Subcutaneous adipose tissue (tissue), 4 donors: ENCODE measurements around the gene DNAAF5. TPM values are rescaled to one million over a fixed set of nuclear protein-coding genes. Genes with fewer than 3 reads are reported as not detected.

Experiments used
- CTCF ChIP-seq: fragments of 450-650 bp; IDR thresholded peaks from one replicate; pipeline ENCODE4 v1.5.1; 2016; ENCODE audit warnings: low read depth, mild to moderate bottlenecking, control low read depth, antibody characterized with exemption, moderate library complexity
- total RNA-seq, 4 donors: library from RNA; depleted of rRNA; stranded (reverse); fragments of >200 nt; gene quantifications; one replicate each; pipeline ENCODE4 v1.1.0, GENCODE V29; 2016

DNAAF5 gene
- total RNA-seq, 4 donors from 2014 or later, result 11.2 to 19.4 (median 12.8) TPM

- TF ChIP-seq CTCF, result no peak
These were observed 78.8 kb downstream of the DNAAF5 start for GRCh38 chr7:805261-805660.

GRCh38 chr7:815284-816216 lies 89.1 kb downstream of the DNAAF5 start:
- no peak for TF ChIP-seq CTCF

- no peak for TF ChIP-seq CTCF
These were observed 89.8 kb downstream of the DNAAF5 start for GRCh38 chr7:816300-816750.

- no peak for TF ChIP-seq CTCF
These were observed 90.5 kb downstream of the DNAAF5 start for GRCh38 chr7:816751-817671.

- TF ChIP-seq CTCF, result no peak
These were observed 91.7 kb downstream of the DNAAF5 start for GRCh38 chr7:818031-818699.

GRCh38 chr7:820341-820740 lies 93.8 kb downstream of the DNAAF5 start:
- TF ChIP-seq CTCF, result no peak
